ENCODE results near the gene IGFBP2. TPM values are rescaled to one million over a fixed set of nuclear protein-coding genes. Genes with fewer than 3 reads are reported as not detected.

IGFBP2 gene
- total and polyA plus RNA-seq, 2 of the 4 experiments (the other 2 are of a cell fraction): 33.5 to 236 TPM

GRCh38 chr2:216678098-216678465, 44.9 kb downstream of the IGFBP2 start:
- WGBS, 2 experiments (ENCODE audit: extremely low coverage in 2 of 2, insufficient read length in 1 of 2): 93% methylated on average over 5 of the region's 12 CpGs; no CpG with 5 or more reads in 1 of the 2 experiments
- H3K4ac ChIP-seq (ENCODE audit: low read depth, low read length): no peak overlapping the region
- no peak overlapping the region for H3K9ac ChIP-seq (ENCODE audit: low read depth, low read length)
- no peak overlapping the region for H4K91ac ChIP-seq (ENCODE audit: insufficient read depth, low read depth, low read length)
- H2BK5ac ChIP-seq (ENCODE audit: low read depth, low read length, poor library complexity, severe bottlenecking): no peak overlapping the region
- H4K5ac ChIP-seq (ENCODE audit: low read depth, low read length): peak overlapping the region; percentile 6; the same call in 1 of the 2 replicates
- H2AFZ ChIP-seq (replicated peaks; ENCODE audit: low read length, poor library complexity): no peak overlapping the region
- intact Hi-C loops (cut with micrococcal nuclease) (no loop called here), in situ Hi-C loops (cut with MboI; ENCODE audit: low sequenced_read_pairs) (no loop called here), dilution Hi-C loops (cut with HindIII; ENCODE audit: low sequenced_read_pairs, unreplicated experiment) (loop anchor here (25.0 kb wide), 2 partner anchors 484 to 834 kb away; no protein-coding TSS in a partner anchor)
- no peak overlapping the region for H3K4me2 ChIP-seq (ENCODE audit: low read depth, low read length)
- H3K4me3 ChIP-seq (ENCODE audit: insufficient read depth, low read depth, low read length): no peak overlapping the region
- no TSS peak for BruUV-seq (replicated peaks)
- H2BK120ac ChIP-seq (ENCODE audit: low read depth, low read length): no peak overlapping the region
- TF ChIP-seq POLR2A (IDR thresholded peaks at IDR 0.05; ENCODE audit: low read depth, low read length) (no peak; the same call in 1 of the 2 replicates), ELK1 (IDR thresholded peaks at IDR 0.05; ENCODE audit: borderline replicate concordance, low read depth, low read length) (no peak), MAZ (IDR thresholded peaks at IDR 0.05; ENCODE audit: borderline replicate concordance, low read depth, low read length) (no peak), SMC3 (IDR thresholded peaks at IDR 0.05; ENCODE audit: low read depth, low read length) (no peak), USF2 (IDR thresholded peaks at IDR 0.05; ENCODE audit: low read depth, low read length) (no peak), CHD1 (IDR thresholded peaks at IDR 0.05; ENCODE audit: low read depth, low read length) (no peak), CTCF (conservative IDR thresholded peaks at IDR 0.05; ENCODE audit: low read depth, low read length) (no peak), MXI1 (IDR thresholded peaks at IDR 0.05; ENCODE audit: borderline replicate concordance, low read depth, low read length) (no peak), CEBPB (IDR thresholded peaks at IDR 0.05; ENCODE audit: low read depth, low read length) (no peak), MAFK (IDR thresholded peaks at IDR 0.05; ENCODE audit: low read depth, low read length) (no peak), NFE2L2 (IDR thresholded peaks at IDR 0.05; ENCODE audit: low read depth, low read length) (no peak), RFX5 (IDR thresholded peaks at IDR 0.05; ENCODE audit: low read depth, low read length) (no peak), RCOR1 (IDR thresholded peaks at IDR 0.05; ENCODE audit: insufficient replicate concordance, low read length) (no peak), RAD21 (IDR thresholded peaks at IDR 0.05; ENCODE audit: low read length) (no peak), BHLHE40 (IDR thresholded peaks at IDR 0.05; ENCODE audit: low read depth, low read length) (no peak), FOS (IDR thresholded peaks at IDR 0.05; ENCODE audit: low read depth, low read length) (no peak)
- peaks cover 0 to 64% of the 10 kb centered on the region in 2 experiments; a peak in 2 of 4 replicates for H3K79me1 ChIP-seq (ENCODE audit: low read depth in 1 of 2, low read length in 2 of 2)
- H3K23ac ChIP-seq (ENCODE audit: low read depth, low read length): no peak overlapping the region
- H3K56ac ChIP-seq (ENCODE audit: extremely low read depth, insufficient read depth, low read length): no peak overlapping the region
- no peak overlapping the region for H2BK20ac ChIP-seq (ENCODE audit: low read depth, low read length)
- DNase-seq (no peak), ATAC-seq (ENCODE audit: low read depth) (no peak)
- peaks cover 91% of the 10 kb centered on the region for H3K36me3 ChIP-seq (ENCODE audit: control insufficient read depth, insufficient read depth, low read length)
- peaks cover 18% of the 10 kb centered on the region; the same call in 1 of the 2 replicates for H3K9me1 ChIP-seq (ENCODE audit: insufficient read depth, low read length)
- H2AK9ac ChIP-seq (replicated peaks; ENCODE audit: low read depth, low read length, poor library complexity): peak overlapping the region; percentile 49
- no peaks in the 10 kb centered on the region for H3K4me1 ChIP-seq (ENCODE audit: control insufficient read depth, insufficient read depth, low read length)
- H4K20me1 ChIP-seq (ENCODE audit: insufficient read depth, low read length): peaks cover 99% of the 10 kb centered on the region
- POLR2A ChIA-PET (ENCODE audit: unreplicated experiment): no interaction called here
- H2BK15ac ChIP-seq (ENCODE audit: low read depth, low read length): no peak overlapping the region
- H4K8ac ChIP-seq (ENCODE audit: low read depth in 2 of 2, low read length in 2 of 2): peak overlapping the region; percentile 2 to 44; a peak in 1 of 4 replicates
- no peak overlapping the region for H3K27ac ChIP-seq (ENCODE audit: insufficient read depth, low read length)
- H3K18ac ChIP-seq (ENCODE audit: low read depth, low read length): no peak overlapping the region
- no peaks in the 10 kb centered on the region for H3K9me3 ChIP-seq (ENCODE audit: control insufficient read depth, insufficient read depth, low read length)
- no peak overlapping the region for H2AK5ac ChIP-seq (ENCODE audit: low read depth, low read length)
- no peaks in the 10 kb centered on the region for H3K27me3 ChIP-seq (ENCODE audit: control insufficient read depth, insufficient read depth, low read length)
- CTCF ChIA-PET: no interaction called here
- H3K14ac ChIP-seq (replicated peaks; ENCODE audit: low read depth, low read length): no peak overlapping the region
